Kidney capillary endothelial cell (primary cell): ENCODE data around the gene KRT27.
A peak's percentile ranks its signal among the peaks of the same experiment; 100 is the strongest.

Source experiments
- DNase-seq: peaks from one replicate; pipeline ENCODE4 v3.0.0-alpha.2; 2018; ENCODE audit warnings: low spot score

KRT27 gene

DNA sequence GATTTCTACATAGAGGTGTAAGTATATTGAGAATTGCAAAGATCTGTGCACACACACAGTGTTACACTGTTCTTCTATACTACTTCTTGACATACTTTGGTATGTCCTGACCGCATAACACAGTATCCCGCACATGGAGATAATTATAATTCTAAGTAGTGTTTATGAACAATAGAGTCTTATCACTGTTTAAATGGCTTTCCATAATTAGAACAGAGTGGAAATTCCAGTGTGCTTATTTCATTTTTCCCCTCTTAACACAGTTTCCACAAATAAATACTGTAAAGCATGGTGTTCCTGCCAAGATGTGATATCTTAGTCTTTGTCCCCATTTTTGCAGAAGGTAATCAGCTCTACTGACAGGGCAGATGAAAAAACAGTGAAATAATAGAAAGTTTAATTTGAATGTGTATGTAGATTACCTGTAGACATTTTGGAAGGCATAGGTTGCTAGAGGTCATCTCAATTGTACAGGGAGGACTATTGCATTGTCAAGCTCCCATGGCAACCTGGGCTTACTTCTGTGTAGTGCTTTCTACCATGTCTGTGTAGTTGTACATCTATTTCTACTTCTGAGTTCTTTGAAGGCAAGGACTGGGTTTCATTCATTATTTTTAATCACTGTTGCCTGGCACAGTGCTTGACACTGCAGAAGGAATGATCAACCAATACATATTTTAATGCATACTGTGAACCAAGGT, 27.5 kb upstream of the KRT27 start:
- no peak for DNase-seq

DNA sequence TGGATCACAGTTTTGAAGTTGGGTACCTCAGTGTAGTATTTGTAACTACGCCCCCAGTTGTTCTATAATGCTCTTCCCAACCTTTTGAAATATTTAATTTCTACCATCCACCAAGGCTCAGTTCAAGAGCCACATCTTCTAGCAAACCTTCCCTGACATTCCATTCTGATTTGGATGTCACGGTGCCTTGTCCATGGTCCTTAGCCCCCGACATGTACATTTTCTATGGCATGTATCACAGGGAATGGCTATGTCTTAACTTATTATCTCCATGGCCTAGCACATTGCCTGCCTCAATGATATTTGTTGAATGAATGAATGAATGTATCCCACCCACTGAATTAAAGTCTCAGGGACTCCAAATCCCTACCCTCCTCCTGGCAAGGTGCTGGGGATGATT, 23.8 kb upstream of the KRT27 start:
- no peak for DNase-seq

DNA sequence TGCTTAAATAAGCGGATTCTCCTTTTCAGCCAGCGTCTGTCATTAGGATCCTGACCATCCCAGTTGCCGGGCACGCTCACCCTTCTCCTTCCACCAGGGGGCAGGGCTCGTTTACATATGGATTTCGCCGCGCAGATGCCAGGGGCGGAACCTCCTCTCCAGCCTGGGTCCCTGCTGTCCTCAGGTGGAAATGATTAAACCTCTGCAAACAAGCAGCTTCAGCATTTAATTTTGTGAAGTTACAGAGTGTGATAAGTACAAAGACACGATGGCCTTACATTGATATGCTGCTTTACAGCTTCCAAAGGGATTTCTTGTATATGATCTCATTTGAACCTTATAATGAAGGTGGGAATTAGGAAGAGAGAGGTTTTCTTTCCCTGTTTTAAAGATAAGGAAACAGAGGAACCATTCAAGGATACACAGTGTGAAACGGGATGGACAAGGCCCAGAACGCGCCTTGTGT, 21.3 kb upstream of the KRT27 start:
- peak; percentile 55 for DNase-seq

DNA sequence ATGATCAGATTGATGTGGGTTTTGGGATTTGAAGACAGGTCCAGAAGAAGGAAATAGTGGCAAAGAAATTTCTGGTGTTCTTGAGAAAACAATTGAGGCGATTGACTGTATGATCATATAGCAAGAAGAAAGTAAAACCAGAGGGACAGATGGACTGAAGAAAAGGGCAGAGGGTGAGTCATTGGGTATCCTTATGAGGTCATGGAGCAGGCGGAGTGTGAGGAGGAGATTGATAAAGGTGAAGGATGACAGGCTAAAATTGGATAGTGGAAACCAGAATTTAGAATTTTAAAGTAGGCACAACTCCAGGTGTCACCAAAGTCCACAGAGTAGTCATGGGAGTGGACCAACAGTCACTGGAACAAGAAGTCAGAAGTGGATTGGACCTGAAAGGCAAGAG, 18.8 kb upstream of the KRT27 start:
- DNase-seq: no peak

DNA sequence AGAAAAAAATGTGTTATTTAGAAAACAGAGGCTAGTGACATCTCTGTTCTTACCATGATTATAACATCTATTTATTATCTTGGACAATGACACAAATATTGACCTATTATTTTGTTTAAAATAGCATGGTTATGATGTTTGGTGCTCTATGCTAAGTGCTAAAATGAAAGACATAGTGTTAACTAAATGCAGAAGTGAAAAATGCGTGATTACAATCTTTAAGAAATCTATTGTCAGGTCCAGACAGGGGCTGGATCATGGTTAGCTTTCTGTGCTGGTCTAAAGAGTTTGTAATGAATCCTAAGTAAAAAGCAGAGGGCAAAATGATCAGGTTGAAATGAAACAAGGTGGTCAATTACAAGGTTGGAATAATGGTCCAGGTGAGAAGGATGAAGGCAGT, 18.0 kb upstream of the KRT27 start:
- no peak for DNase-seq

DNA sequence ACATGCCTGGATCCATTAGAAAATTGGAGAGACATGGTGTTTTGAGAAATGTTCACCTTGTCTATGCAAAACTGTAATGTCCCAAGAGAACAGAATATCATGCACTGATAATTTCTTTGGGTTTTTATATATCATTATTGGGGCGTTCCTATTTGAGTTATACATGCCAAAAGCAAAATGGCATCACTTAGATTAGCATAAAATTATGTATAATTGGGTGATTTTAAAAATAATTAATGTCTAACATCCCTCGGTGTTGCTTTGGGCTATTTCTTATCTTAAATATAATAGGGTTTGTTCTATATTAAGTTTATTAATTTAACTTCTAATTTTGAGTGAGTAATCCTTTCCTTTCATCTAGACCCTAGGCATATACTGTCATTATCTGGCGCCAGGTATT, 17.5 kb upstream of the KRT27 start, which contains the start of gene KRT28:
TSS of gene KRT28 (minus strand) at position 101 of the 400 bp plus-strand sequence. CDS start at position 35, 66 bp downstream.
- no peak for DNase-seq

DNA sequence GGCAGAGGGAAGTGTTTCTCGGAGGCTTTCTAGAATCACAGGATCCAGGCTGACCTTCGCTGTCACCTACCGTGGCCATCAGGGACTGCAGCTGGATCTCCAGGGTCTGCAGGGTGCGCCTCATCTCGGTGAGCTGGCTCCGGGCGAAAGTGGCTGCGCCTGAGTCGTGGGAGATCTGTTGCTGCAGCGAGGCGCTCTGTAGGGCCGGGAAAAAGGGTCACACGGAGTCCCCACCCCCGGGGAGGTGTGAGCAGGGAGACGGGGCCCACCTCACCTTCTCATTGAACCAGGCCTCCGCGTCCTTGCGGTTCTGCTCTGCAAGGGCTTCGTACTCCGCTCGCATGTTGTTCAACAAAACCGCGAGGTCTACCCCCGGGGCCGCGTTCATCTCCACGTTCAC, 14.5 kb upstream of the KRT27 start:
- no peak for DNase-seq

DNA sequence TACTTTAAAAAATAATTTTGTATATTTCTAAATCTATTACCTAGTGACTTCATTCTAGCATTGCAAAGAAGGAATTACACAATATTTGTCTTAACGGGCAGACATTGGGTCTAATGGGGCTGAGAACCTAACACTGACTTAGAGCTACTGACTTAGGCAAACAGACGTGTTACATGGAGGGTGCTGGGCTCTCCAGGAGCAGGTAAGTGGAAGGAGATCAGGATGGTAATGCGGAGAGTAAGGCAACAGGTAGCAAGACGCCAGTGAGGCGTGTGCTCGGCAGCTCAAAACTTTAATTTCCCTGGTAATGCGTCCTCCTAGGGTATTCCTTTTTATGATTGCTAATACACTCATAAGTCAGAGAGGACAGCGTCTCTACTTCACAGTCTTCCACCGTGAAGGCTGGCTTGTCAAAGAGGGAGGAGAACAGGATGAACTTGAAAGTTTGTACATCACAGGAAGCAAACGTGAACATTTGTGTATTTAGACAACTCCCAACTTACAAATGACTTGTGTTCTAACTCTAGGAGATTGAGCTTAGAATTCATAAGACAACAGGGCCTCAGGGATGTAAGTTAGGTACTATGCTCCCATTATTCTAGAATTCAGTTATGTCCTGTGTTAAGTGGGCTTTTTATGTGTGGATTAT, 12.8 kb upstream of the KRT27 start:
- DNase-seq: no peak

DNA sequence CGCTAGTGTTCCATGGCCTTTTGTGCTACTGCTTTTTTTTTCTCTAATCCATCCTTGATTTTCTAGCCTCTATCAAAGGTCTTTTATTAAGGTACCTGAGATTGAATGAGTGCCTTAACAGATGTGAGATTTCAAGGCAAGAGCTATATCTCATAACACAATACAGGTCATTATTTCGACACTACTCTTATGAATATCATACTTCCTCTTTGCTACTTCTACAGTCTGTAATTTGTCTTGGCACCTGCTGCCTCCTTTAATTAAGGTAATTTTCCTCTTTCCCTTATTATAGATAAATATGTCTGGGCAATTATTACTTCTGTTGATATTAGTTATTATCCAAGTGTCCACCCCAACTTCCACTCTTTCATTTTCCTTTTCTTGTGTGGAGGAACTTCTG, 12.1 kb upstream of the KRT27 start:
- DNase-seq: no peak

DNA sequence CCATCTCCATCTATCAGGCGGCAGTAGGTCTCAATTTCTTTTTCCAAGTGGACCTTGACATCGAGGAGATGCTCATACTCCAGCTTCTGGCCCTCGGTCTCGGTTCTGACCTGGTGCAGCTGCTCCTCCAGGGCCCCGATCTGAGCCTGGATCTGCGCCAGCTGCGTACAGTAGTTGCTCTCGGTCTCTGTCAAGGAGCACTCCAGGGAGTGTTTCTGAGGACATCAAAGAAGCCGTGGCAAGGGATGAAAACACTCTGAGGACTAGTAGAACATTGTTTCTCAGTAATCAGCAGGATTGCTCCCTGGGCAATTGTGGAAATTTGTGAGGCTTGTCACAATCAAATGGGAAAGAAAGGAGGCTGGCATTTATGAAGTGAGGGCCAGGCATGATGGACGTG, 11.5 kb upstream of the KRT27 start:
- DNase-seq: no peak

DNA sequence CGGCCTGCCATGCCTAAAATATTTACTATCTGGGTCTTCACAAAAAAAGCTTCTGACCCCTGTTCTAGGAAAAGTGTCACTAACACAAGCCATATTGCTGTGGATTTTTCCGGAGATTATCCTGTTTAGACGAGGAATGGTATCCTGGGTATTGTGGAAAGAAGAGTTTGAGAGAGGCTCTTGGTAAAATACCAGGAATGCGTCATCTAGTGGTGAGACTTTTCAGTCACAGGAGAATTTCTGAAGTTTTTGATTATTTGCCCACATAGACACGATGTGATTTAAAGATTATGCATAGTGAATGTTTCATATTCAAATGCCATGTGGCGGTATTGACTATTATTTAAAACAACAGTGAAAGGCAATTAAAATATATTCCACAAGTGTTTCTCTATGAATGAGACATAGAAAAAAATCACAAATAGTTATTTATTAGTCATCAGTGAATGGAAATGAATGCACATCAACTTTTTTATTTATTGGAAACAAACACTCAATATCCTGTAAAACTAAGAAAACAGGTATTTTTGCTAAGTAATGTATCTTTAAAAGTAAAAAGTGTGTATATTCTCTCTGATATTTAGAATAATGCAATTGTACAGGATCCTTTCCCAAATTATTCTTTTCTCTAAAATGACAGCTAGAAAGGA, 9.6 kb upstream of the KRT27 start:
- DNase-seq: peak; percentile 41

DNA sequence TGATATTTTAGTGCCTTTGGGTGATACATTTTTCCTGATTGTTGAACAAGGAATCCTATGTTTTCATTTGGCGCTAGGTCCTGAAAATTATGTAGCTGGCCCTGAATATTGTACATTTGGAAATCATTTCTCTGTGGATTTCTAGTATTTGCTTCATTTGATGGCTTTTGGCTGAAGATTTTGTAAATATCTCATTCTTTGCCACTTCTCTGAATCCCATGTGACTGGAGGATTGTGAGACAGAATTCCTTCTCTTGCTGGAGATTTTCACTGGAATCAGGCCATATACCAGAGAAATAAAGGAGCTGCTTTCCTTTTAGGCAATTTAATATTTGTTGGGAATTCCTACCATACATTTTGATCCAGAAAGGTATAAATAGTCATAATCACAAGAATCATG, 8.8 kb upstream of the KRT27 start:
- DNase-seq: no peak

DNA sequence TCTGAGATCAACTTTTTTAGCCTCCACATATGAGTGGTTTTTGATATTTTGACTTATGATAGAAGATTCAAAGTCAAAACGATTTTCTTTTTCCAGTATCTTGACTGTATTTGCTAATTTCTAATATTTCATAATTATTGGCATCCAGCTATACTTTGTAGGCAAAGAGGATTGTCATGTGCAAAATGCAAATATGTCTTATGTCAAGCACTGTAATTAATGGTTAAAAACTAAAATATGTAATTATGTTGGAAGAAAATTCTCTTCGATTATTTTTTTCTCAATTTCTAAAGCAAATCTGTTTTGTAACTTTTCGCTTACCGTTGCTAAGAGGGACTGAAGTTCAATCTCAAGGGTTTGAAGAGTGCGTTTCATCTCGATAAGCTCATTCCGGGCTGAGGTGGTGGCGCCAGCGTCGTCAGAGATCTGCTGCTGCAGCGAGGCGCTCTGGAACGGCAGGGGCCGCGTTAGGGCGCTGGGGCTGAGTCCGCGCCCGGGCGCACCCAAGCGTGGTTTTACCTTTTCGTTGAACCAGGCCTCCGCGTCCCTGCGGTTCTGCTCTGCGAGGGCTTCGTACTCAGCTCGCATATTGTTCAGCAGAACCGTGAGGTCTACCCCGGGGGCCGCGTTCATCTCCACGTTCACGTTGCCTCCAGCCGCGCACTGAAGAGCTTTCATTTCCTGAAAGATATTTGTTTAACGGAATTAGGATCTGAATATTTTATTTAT, 3.0 kb downstream of the KRT27 start:
- no peak for DNase-seq

DNA sequence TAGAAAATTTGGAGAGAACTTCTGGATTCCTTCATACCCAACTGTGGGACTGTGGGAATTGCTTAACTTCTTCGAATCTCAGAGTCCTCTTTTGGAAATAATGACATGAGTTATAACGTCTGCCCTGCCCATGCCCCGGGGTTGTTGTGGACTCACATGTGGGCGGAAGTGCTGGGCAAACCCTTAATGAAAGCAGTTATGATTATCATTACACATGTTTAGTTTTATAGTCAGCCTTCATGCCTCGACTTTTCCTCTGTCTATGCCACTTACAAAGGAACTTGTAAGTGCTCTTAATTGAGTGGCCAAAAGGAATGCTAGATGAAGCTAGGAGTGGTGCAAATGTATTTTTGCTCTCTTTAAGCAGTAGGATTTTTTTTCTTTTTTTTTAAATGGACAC, 3.9 kb downstream of the KRT27 start:
- DNase-seq: no peak

DNA sequence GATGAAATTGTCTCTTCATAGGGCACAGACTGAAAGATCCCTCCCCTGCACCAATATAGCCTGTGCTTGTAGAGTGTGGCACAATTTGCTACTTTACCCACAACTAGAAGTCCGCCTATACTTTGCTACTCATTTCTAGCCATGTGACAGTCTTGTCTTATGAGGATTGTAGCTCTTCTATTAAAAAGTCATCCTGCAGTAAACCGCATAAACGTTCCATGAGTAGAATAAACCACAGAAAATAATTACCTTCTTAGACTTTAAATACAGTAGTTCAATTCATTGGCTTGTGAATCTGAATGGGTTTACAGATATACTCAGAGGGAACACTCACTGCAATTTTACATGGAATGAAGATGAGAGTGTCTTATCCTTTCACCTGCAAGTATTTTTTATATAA, 4.4 kb downstream of the KRT27 start:
- no peak for DNase-seq

DNA sequence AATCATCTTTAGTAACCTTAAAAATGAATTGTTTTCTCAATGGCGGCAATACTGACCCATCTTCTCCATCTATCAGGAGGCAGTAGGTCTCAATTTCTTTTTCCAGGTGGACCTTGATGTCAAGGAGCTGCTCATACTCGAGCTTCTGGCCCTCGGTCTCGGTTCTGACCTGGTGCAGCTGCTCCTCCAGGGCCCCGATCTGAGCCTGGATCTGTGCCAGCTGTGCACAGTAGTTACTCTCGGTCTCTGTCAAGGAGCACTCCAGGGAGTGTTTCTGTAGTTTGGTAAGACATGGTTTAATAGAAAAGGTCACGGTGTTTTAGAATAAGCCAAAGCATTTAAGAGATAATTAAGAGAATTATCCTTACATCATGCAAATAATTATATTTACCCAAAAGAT, 4.9 kb downstream of the KRT27 start:
- no peak for DNase-seq

DNA sequence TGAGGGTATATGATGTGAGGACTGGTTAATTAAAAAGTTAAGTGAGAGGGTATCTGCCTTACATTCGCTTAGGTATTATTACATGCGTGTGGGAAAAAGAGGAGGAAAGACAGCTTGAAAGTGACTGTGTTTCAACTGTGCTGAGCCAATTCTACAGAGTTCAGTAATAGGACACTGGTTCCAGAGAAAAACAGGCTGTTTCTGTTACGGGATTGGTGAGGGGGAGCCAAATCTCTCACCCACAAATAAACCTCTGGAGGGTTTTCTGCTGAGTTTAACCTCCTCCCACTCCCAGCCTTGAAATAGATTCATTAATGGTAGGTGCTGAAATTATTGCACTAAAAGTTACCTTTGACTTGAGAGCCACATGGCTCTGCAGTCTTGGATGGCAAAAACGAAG, 6.4 kb downstream of the KRT27 start:
- no peak for DNase-seq

DNA sequence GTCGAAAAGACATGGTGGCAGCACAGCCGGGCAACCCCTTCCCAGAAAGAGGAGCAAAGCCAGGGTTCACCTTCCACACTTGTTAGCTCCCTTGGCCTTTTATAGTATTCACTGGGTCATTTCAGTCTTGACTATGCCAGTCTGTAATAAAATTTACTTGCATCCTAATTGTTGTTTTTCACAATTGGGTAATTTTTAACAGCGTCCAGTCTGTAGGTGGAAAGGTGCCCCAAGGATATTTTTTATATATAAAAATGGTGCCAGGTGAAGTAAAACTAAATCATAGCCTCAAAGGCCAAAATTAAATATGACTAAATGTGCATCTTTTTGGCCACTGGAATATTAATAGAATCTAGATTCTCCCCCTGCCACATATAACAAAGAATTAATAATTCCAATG, 10.2 kb downstream of the KRT27 start, which contains the start of gene KRT26:
TSS of gene KRT26 (minus strand) at position 101 of the 400 bp plus-strand sequence. CDS start at position 13, 88 bp downstream.
- DNase-seq: no peak

DNA sequence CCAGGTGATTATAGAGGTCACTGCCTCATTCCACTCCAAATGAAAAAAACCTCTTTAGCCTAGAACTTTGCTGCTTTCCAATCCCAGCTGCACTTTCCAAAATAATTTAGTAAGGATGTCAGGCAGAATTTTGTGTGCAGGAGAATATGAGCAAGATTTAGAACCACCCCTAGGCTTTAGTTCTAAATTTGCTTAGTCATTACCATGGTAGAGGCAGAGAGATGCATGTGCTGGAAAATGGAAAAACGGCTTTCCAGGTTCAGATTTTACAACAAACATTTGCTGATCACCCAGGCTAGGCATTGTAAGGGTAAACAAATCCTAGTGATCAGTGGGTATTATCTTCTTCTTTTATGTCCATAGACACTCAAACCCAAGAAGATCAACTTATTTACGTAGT, 16.7 kb downstream of the KRT27 start:
- no peak for DNase-seq

DNA sequence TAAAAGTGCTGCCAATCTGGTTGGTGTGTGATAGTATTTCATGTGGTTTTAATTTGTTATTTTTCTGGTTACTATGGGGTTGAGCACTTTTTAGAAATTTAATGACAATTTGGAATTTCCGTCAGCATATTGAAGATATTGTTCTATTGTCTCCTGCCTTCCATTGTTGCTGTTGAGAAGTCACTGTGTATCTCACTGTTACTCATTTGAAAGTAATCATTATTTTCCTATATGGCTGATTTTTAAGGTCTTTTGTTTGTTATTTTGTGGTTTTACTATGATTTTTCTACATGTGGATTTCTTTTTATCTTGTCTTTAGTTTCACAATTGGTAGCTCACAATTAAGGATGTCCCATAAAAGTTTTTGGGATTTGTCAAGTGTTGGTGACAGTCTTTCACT, 18.6 kb downstream of the KRT27 start:
- no peak for DNase-seq

DNA sequence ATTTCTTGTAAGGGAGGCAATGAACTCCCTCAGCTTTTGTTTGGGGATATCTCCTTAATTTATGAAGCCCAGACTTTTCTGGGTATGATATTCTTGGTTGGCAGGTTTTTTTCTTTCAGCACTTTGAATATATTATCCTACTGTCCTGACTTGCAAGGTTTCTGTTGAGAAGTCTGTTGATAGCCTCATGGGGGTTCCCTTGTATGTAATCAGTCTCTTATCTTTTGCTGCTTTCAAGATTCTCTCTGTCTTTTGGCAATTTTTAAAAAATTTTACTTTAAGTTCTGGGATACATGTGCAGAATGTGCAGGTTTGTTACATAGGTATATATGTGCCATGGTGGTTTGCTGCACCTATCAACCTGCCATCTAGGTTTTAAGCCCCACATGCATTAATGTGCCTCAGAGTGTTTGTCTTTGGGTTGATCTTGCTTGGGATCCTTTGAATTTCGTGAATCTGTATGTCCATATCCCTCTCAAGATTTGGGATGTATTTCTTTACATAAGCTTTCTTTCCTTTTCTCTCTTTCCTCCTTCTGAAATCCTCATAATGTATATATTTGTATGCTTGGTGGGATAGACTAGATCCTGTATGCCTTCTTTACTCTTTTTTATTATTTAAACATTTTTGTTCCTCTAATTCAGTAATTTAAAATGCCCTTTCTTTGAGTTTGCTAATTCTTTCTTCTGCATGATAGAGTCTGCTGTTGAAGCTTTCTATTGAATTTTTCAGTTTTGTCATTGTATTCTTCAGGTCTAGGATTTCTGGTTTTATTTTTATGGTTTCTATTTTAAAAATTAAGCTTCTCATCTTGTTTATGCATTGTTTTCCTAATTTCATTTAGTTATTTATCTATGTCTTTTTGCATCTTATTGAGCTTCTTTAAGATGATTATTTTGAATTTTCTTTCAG, 22.0 kb downstream of the KRT27 start:
- no peak for DNase-seq
